MM.1S (cell line): ENCODE results near the gene ASXL1.

ENCODE experiments used
- DNase-seq: peaks from one replicate; pipeline ENCODE4 v3.0.0-alpha.2; 2015
- H2AFZ ChIP-seq: fragments of 300-600 bp; sonication (generic); 2 replicates; pipeline ENCODE4 v1.6.0; 2016; ENCODE audit warnings: antibody characterized with exemption, low read length
- H3F3A ChIP-seq: fragments of 300-600 bp; sonication (generic); 2 replicates; pipeline ENCODE4 v1.6.1; 2016; ENCODE audit warnings: mild to moderate bottlenecking, antibody characterized with exemption, low read length, moderate library complexity, mixed read lengths; ENCODE audit not compliant: insufficient read depth
- H3K27ac ChIP-seq: fragments of 300-600 bp; sonication (generic); 2 replicates; pipeline ENCODE4 v1.5.1; 2016; ENCODE audit warnings: mild to moderate bottlenecking, low read length
- H3K27me3 ChIP-seq: fragments of 300-600 bp; sonication (generic); replicated peaks from 2 replicates; pipeline ENCODE4 v1.6.0; 2016; ENCODE audit warnings: low read length; ENCODE audit not compliant: insufficient read depth
- H3K36me3 ChIP-seq: fragments of 300-600 bp; sonication (generic); replicated peaks from 2 replicates; pipeline ENCODE4 v1.6.1; 2016; ENCODE audit warnings: mild to moderate bottlenecking, low read length, mixed read lengths; ENCODE audit not compliant: insufficient read depth
- H3K4me1 ChIP-seq: fragments of 300-600 bp; sonication (generic); 2 replicates; pipeline ENCODE4 v1.6.1; 2016; ENCODE audit warnings: low read length, mixed read lengths
- H3K4me2 ChIP-seq: fragments of 300-600 bp; sonication (generic); 2 replicates; pipeline ENCODE4 v1.6.0; 2016; ENCODE audit warnings: low read depth, low read length
- H3K4me3 ChIP-seq: fragments of 300-600 bp; sonication (generic); 2 replicates; pipeline ENCODE4 v1.5.1; 2016; ENCODE audit warnings: low read length, mixed read lengths
- H3K79me2 ChIP-seq: fragments of 300-600 bp; sonication (generic); 2 replicates; pipeline ENCODE4 v1.6.1; 2016; ENCODE audit warnings: mixed run types, low read length, mixed read lengths
- H3K9ac ChIP-seq: fragments of 300-600 bp; sonication (generic); 2 replicates; pipeline ENCODE4 v1.6.1; 2016; ENCODE audit warnings: low read length, mixed read lengths
- H3K9me2 ChIP-seq: fragments of 300-600 bp; sonication (generic); replicated peaks from 2 replicates; pipeline ENCODE4 v1.6.1; 2016; ENCODE audit warnings: mild to moderate bottlenecking, low read length, mixed read lengths; ENCODE audit not compliant: insufficient read depth
- H3K9me3 ChIP-seq: fragments of 300-600 bp; sonication (generic); replicated peaks from 2 replicates; pipeline ENCODE4 v1.6.1; 2016; ENCODE audit warnings: mild to moderate bottlenecking, low read length, mixed read lengths; ENCODE audit not compliant: insufficient read depth
- H4K20me1 ChIP-seq: fragments of 300-600 bp; sonication (generic); 2 replicates; pipeline ENCODE4 v1.6.1; 2016; ENCODE audit warnings: mild to moderate bottlenecking, low read length, moderate library complexity, mixed read lengths; ENCODE audit not compliant: insufficient read depth
- CTCF ChIP-seq: fragments of 300-600 bp; sonication (generic); IDR thresholded peaks from 2 replicates; pipeline ENCODE4 v1.5.1; 2016; ENCODE audit warnings: antibody characterized with exemption, low read length, mixed read lengths
- EZH2 ChIP-seq: fragments of 300-600 bp; sonication (generic); optimal IDR thresholded peaks from 2 replicates; pipeline ENCODE3; 2017; ENCODE audit warnings: low read depth, mild to moderate bottlenecking, antibody characterized with exemption, low read length, mixed read lengths
- EZH2phosphoT487 ChIP-seq: fragments of 300-600 bp; sonication (generic); IDR thresholded peaks from 2 replicates; pipeline ENCODE4 v1.6.1; 2018; ENCODE audit warnings: antibody characterized with exemption, low read length

The ASXL1 gene

DNA sequence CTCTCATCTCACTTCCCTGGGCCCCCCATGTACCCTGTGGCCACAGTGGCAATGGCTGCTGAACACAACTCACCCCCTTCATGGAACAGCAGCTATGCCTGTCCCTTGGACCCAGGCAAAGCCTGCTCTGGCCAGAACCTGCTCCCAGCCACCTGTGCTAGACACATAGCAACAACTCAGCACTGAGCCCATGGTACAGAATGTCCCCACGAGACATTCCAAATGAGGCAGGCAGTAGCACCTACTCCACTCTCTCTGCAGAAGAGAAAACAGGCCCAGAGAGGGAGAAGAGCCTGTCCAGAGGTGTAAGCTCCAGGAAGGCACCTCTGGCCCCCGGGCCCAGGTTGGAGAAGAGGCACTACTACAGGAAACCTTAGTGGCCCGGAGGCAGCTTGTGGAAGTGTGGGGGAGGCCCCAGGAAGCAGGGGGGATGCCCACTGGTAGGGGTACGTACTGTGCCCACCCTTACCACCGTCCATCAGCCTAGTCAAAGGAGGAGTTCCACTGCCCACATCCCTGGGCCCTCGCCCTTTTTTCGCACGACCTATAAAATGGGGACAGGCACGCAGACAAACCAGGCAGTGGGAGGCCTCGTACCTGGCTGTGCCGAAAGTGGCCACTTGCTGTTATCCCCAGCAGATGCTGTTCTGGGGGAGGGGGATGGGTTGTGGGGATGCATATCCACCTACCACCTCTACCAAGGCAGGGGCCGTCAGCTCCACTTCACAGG is 97.2 kb downstream of the ASXL1 start:
- Histone ChIP-seq H2AFZ (no peak overlapping the region), H3K4me3 (no peak overlapping the region), H3K9me2 (no peaks in the 10 kb centered on the region), H3K4me1 (no peaks in the 10 kb centered on the region), H3F3A (no peaks in the 10 kb centered on the region), H3K27me3 (no peaks in the 10 kb centered on the region), H4K20me1 (no peaks in the 10 kb centered on the region), H3K9me3 (no peaks in the 10 kb centered on the region), H3K79me2 (no peaks in the 10 kb centered on the region), H3K27ac (no peak overlapping the region), H3K9ac (no peak overlapping the region), H3K4me2 (no peak overlapping the region), H3K36me3 (no peaks in the 10 kb centered on the region)
- TF ChIP-seq CTCF (no peak), EZH2 (no peak), EZH2phosphoT487 (no peak)
- DNase-seq = no peak

DNA sequence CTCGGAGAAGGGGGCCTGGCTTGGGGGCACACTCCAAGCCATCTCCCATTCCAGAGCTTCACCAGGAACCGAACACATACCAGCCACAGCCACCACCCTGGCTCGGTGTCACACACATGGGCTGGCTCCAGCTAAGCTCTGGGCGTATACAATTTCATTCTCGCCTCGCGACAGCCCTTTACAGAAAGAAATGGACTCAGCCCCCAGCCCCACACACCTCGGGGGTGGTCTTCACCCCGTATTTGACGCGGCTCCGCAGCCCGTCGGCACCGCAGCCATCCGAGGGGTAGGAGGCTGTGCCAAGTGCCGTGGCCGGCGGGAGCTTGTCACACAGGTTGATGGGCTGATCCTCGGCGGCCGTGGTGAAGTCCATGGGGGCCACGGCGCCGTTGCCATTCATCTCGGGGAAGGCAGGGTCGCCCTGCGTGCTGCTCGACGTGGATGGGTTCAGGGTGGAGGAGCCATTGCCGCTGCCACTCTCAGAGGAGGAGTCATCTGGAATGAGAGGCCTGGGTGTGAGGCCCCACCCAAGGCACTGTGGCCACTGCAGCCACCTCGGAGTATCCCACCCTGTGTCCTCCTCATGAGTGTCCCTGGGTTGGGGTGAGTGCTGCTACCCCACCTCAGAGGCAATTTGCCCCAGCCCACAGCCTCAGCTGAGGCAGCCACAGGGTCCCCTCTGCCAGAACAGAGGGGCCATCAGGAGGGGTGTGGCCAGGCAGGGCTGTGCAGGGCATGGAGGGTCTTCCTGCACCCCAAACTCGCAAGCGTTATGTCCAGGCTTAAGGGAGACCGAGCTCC is 98.0 kb downstream of the ASXL1 start:
- H3K27ac ChIP-seq = no peak overlapping the region
- no peak overlapping the region for H3K4me2 ChIP-seq
- no peak overlapping the region for H3K9ac ChIP-seq
- H3F3A ChIP-seq = no peaks in the 10 kb centered on the region
- no peaks in the 10 kb centered on the region for H3K4me1 ChIP-seq
- no peaks in the 10 kb centered on the region for H3K9me3 ChIP-seq
- peak overlapping the region; percentile 61; the same call in 1 of the 2 replicates for H2AFZ ChIP-seq
- H3K27me3 ChIP-seq = no peaks in the 10 kb centered on the region
- no peak overlapping the region for H3K4me3 ChIP-seq
- no peak for TF ChIP-seq EZH2
- no peak for TF ChIP-seq EZH2phosphoT487
- no peak for TF ChIP-seq CTCF
- H3K9me2 ChIP-seq = no peaks in the 10 kb centered on the region
- no peaks in the 10 kb centered on the region for H3K79me2 ChIP-seq
- no peaks in the 10 kb centered on the region for H4K20me1 ChIP-seq
- no peaks in the 10 kb centered on the region for H3K36me3 ChIP-seq
- DNase-seq = no peak

DNA sequence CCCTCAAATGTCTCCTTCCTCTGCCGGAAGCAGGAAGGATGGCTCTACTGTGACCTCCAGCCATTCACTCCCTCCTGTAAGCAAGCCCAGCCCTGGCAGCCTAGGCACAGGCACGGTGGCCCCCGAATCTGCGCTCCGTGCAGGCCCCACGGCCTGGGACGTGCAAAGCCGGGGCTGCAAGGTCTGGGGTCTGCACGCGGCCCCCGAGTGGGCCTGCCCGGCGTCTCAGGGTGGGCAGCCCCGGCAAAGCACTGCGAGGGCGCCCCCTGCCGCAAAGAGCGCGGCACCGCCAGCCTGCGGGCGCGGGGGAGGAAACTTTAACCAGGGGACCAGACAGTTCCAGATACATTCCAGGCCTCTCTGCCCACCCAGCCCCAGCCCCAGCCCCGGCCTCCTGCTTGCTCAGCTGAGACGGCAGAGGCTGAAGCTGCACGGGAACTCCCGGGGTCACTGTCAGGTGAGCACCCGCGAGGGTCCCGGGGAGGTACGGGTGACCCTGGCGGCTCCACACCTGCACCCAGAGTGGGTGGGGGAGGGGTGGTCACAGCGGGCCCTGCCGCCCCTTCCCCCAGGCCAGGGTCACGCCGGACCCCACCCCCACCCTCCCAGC is 98.8 kb downstream of the ASXL1 start:
- Histone ChIP-seq H3K27me3 (no peaks in the 10 kb centered on the region), H3K79me2 (no peaks in the 10 kb centered on the region), H3K4me1 (no peaks in the 10 kb centered on the region), H3F3A (no peaks in the 10 kb centered on the region), H3K9ac (no peak overlapping the region; the same call in 1 of the 2 replicates), H3K9me3 (no peaks in the 10 kb centered on the region), H2AFZ (peak overlapping the region; percentile 61), H4K20me1 (no peaks in the 10 kb centered on the region), H3K4me3 (peak overlapping the region; percentile 37; the same call in 1 of the 2 replicates), H3K4me2 (peak overlapping the region; percentile 68; the same call in 1 of the 2 replicates), H3K27ac (no peak overlapping the region), H3K9me2 (no peaks in the 10 kb centered on the region), H3K36me3 (no peaks in the 10 kb centered on the region)
- TF ChIP-seq CTCF (peak; percentile 69), EZH2phosphoT487 (no peak), EZH2 (no peak)
- peak; percentile 28 for DNase-seq
